GM12878 (cell line): ENCODE results near the gene OGFOD3. TPM values are rescaled to one million over a fixed set of nuclear protein-coding genes. Genes with fewer than 3 reads are reported as not detected.

Experiments used
- ATAC-seq: fragments of 200-7000 bp; cut with Tn5 transposase; 3 replicates; pipeline ENCODE4 v1.9.1; 2020; ENCODE audit warnings: mild to moderate bottlenecking, moderate library complexity
- BruUV-seq: library from RNA; stranded (reverse); fragments of 400-500 nt; replicated peaks from 2 replicates; lab custom pipeline; 2021; lab: Mats Ljungman, UMichigan
- CTCF ChIA-PET: fragments of 300-600 bp; sonication (Branson Sonifier 250); formaldehyde crosslinking; extraction: SDS; loops from one replicate; lab custom pipeline; 2021; ENCODE audit warnings: inconsistent platforms; lab: Yijun Ruan, JAX
- POLR2A ChIA-PET: fragments of 350-600 bp; formaldehyde crosslinking; extraction: SDS; loops from one replicate; lab custom pipeline; 2021; ENCODE audit warnings: inconsistent platforms; lab: Charles Lee
- RAD21 ChIA-PET: fragments of 300-600 bp; sonication (Branson Sonifier 250); formaldehyde crosslinking; loops from one replicate; lab custom pipeline; 2023; ENCODE audit warnings: antibody characterized with exemption; ENCODE audit not compliant: unreplicated experiment; lab: Charles Lee
- SMC1A ChIA-PET: fragments of 300-600 bp; sonication (Branson Sonifier 250); formaldehyde crosslinking; loops from one replicate; lab custom pipeline; 2023; ENCODE audit not compliant: unreplicated experiment, uncharacterized antibody; lab: Charles Lee
- DNase-seq: peaks from one replicate; pipeline ENCODE4 v3.0.0-alpha.2; 2011; ENCODE audit warnings: low read depth, low spot score
- FAIRE-seq: peaks from 3 replicates; lab custom pipeline; 2011; peaks lifted over from hg19 to GRCh38; lab: Jason Lieb, UNC
- H2AFZ ChIP-seq: 2 replicates; pipeline ENCODE4 v1.6.0; 2011; ENCODE audit warnings: low read depth, low read length, control low read depth; ENCODE audit not compliant: control insufficient read depth
- H3K27ac ChIP-seq: 2 replicates; pipeline ENCODE4 v1.5.1; 2011; ENCODE audit warnings: control low read depth; ENCODE audit not compliant: control insufficient read depth, insufficient read depth
- H3K27me3 ChIP-seq, 2 experiments: replicated peaks in 1 of 2; 2 replicates each; pipeline versions ENCODE4 v1.6.0 to v1.6.1; 2011; ENCODE audit warnings: low read length in 1 of 2; ENCODE audit not compliant: control insufficient read depth in 2 of 2, insufficient read depth in 2 of 2
- H3K36me3 ChIP-seq, 2 experiments: 2 replicates each; pipeline ENCODE4 v1.5.1; 2011; ENCODE audit warnings: low read length in 1 of 2; ENCODE audit not compliant: control insufficient read depth in 2 of 2, insufficient read depth in 2 of 2
- H3K4me1 ChIP-seq: 2 replicates; pipeline ENCODE4 v1.6.1; 2011; ENCODE audit warnings: mild to moderate bottlenecking, low read length, moderate library complexity, mixed read lengths; ENCODE audit not compliant: control insufficient read depth, insufficient read depth
- H3K4me2 ChIP-seq: 2 replicates; pipeline ENCODE4 v1.6.0; 2011; ENCODE audit warnings: control low read depth; ENCODE audit not compliant: control insufficient read depth, insufficient read depth
- H3K4me3 ChIP-seq: fragments of 200-600 bp; sonication (generic); 2 replicates; pipeline ENCODE4 v1.5.1; 2016
- H3K79me2 ChIP-seq: 2 replicates; pipeline ENCODE4 v1.6.0; 2011; ENCODE audit warnings: low read length; ENCODE audit not compliant: control insufficient read depth, insufficient read depth
- H3K9ac ChIP-seq: 2 replicates; pipeline ENCODE4 v1.8.0; 2011; ENCODE audit warnings: low read length, control low read depth, mixed read lengths; ENCODE audit not compliant: control insufficient read depth, insufficient read depth
- H3K9me3 ChIP-seq: replicated peaks from 3 replicates; pipeline ENCODE4 v1.5.1; 2011; ENCODE audit warnings: mild to moderate bottlenecking, low read length; ENCODE audit not compliant: control insufficient read depth, insufficient read depth
- H4K20me1 ChIP-seq: 2 replicates; pipeline ENCODE4 v1.6.0; 2011; ENCODE audit not compliant: control insufficient read depth, insufficient read depth
- GABPA ChIP-seq: IDR thresholded peaks from 2 replicates; pipeline ENCODE4 v1.6.1; 2014; ENCODE audit warnings: antibody characterized with exemption, low read depth, mild to moderate bottlenecking, inconsistent platforms
- KAT2A ChIP-seq: conservative IDR thresholded peaks from 2 replicates; pipeline ENCODE4 v1.6.1; 2011; ENCODE audit warnings: low read depth, low read length; ENCODE audit not compliant: control insufficient read depth
- MEF2B ChIP-seq: fragments of 450-650 bp; IDR thresholded peaks from 2 replicates; pipeline ENCODE4 v1.6.1; 2018; ENCODE audit warnings: mild to moderate bottlenecking, moderate library complexity; ENCODE audit not compliant: partially characterized antibody, poor library complexity, severe bottlenecking
- NFXL1 ChIP-seq: fragments of 450-650 bp; IDR thresholded peaks from 2 replicates; pipeline ENCODE4 v1.6.1; 2017; ENCODE audit warnings: antibody characterized with exemption, mild to moderate bottlenecking, borderline replicate concordance
- SKIL ChIP-seq: fragments of 450-650 bp; IDR thresholded peaks from 2 replicates; pipeline ENCODE4 v1.6.1; 2017; ENCODE audit warnings: mild to moderate bottlenecking, low read depth, inconsistent platforms; ENCODE audit not compliant: poor library complexity, severe bottlenecking
- TBL1XR1 ChIP-seq: IDR thresholded peaks from 2 replicates; pipeline ENCODE4 v1.6.1; 2012; ENCODE audit warnings: low read depth, low read length, improper control_type of control experiment
- WRNIP1 ChIP-seq: IDR thresholded peaks from 2 replicates; pipeline ENCODE4 v1.6.1; 2011; ENCODE audit warnings: low read depth, low read length, improper control_type of control experiment, borderline replicate concordance
- WGBS: methylation state at CpG from one replicate; pipeline ENCODE4 v1.1.6; 2016; ENCODE audit warnings: low lambda C conversion rate; ENCODE audit not compliant: insufficient replicate concordance, insufficient coverage; ENCODE audit errors: missing lambda C conversion rate; 5-methylcytosine and 5-hydroxymethylcytosine counted together
- in situ Hi-C: fragments of 300-500 bp; cut with MboI; formaldehyde crosslinking; loops from 9 replicates; pipeline ENCODE4 v1.14.3; 2018; ENCODE audit warnings: mixed read lengths
- intact Hi-C: fragments of 100-400 bp; cut with micrococcal nuclease; formaldehyde crosslinking; loops from one replicate; pipeline ENCODE4 v1.14.2; 2022; ENCODE audit not compliant: unreplicated experiment
- polyA plus RNA-seq, 11 experiments: library from polyadenylated mRNA; depleted of rRNA in 4 of 11; unstranded in 6 of 11; stranded (reverse) in 5 of 11; fragments of >200 nt; fragmentation: Nextera tagmentation in 4 of 11; fragmentation: Illumina TruSeq in 1 of 11; extraction: Ambion mirVana in 4 of 11; extraction: Trizol in 1 of 11; gene quantifications; 1 replicate in 1 of 11; 2 replicates in 10 of 11; pipeline versions ENCODE4 v1.2.1 to v1.2.3, GENCODE V29; 2011 to 2016; ENCODE audit warnings: inconsistent platforms in 2 of 11, missing spikeins in 2 of 11, low read depth in 1 of 11
- total RNA-seq, 4 experiments: library from RNA; depleted of rRNA in 3 of 4; stranded (reverse); fragments of >200 nt in 3 of 4; fragmentation: Illumina TruSeq in 1 of 4; extraction: Trizol in 1 of 4; gene quantifications; 2 replicates each; pipeline versions ENCODE4 v1.2.1 to v1.2.3, GENCODE V29; 2013 to 2021
- TF ChIP-seq, protein P1 (sequence below): fragments of 450-650 bp; formaldehyde crosslinking; IDR thresholded peaks from 2 replicates; pipeline ENCODE4 v1.4.0; 2022; ENCODE audit warnings: mild to moderate bottlenecking, moderate library complexity

The OGFOD3 gene
- total and polyA plus RNA-seq, 10 of the 15 experiments (the other 5 are each of a cell fraction or from before 2014, with no cell fraction given) = 0.48 to 28.4 (median 18.3) TPM

GRCh38 chr17:82346342-82347300 lies 71.8 kb downstream of the OGFOD3 start (continued):
- TF ChIP-seq, protein P1, sequence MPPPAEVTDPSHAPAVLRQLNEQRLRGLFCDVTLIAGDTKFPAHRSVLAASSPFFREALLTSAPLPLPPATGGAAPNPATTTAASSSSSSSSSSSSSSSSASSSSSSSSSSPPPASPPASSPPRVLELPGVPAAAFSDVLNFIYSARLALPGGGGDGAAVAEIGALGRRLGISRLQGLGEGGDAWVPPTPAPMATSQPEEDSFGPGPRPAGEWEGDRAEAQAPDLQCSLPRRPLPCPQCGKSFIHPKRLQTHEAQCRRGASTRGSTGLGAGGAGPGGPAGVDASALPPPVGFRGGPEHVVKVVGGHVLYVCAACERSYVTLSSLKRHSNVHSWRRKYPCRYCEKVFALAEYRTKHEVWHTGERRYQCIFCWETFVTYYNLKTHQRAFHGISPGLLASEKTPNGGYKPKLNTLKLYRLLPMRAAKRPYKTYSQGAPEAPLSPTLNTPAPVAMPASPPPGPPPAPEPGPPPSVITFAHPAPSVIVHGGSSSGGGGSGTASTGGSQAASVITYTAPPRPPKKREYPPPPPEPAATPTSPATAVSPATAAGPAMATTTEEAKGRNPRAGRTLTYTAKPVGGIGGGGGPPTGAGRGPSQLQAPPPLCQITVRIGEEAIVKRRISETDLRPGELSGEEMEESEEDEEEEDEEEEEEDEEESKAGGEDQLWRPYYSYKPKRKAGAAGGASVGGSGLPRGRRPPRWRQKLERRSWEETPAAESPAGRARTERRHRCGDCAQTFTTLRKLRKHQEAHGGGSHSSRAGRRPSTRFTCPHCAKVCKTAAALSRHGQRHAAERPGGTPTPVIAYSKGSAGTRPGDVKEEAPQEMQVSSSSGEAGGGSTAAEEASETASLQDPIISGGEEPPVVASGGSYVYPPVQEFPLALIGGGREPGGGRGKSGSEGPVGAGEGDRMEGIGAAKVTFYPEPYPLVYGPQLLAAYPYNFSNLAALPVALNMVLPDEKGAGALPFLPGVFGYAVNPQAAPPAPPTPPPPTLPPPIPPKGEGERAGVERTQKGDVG (CRISPR knock-in tag) = no peak

- no peak for ATAC-seq
- SMC1A ChIA-PET = no interaction called here
- no TSS peak for BruUV-seq
- CTCF ChIA-PET = interaction anchor here (0.7 to 1.4 kb wide), 3 partner anchors 56 to 110 kb away, joined by 3 to 4 read pairs (median 4); no protein-coding TSS in a partner anchor
- H3K4me1 ChIP-seq = no peaks in the 10 kb centered on the region
- FAIRE-seq = no peak
- RAD21 ChIA-PET = interaction anchor here (0.5 to 1.3 kb wide), 2 partner anchors 42 to 72 kb away, joined by 3 read pairs; no protein-coding TSS in a partner anchor
- H3K4me2 ChIP-seq = no peak overlapping the region
- H3K27ac ChIP-seq = no peak overlapping the region
- 57% methylated on average over 42 of the region's 42 CpGs for WGBS
- intact Hi-C loops = no loop called here
- H3K79me2 ChIP-seq = no peaks in the 10 kb centered on the region
- H3K9me3 ChIP-seq = no peaks in the 10 kb centered on the region
- no peak overlapping the region for H3K4me3 ChIP-seq
- no peak for TF ChIP-seq NFXL1
- no peak for TF ChIP-seq GABPA
- no peak for TF ChIP-seq WRNIP1
- no peak for TF ChIP-seq TBL1XR1
- no peak for TF ChIP-seq SKIL
- no peak for TF ChIP-seq MEF2B
- TF ChIP-seq KAT2A = no peak
- TF ChIP-seq, all 136 proteins: peak for 0
- Histone ChIP-seq H3K27me3 (no peaks in the 10 kb centered on the region), H3K9ac (no peak overlapping the region), H3K36me3 (no peaks in the 10 kb centered on the region), H4K20me1 (no peaks in the 10 kb centered on the region), H2AFZ (no peak overlapping the region)
- POLR2A ChIA-PET = no interaction called here
- in situ Hi-C loops = no loop called here
- DNase-seq = no peak
Observed at GRCh38 chr17:82345151-82345976, 73.0 kb downstream of the OGFOD3 start.
